Neutrophil (primary cell): ENCODE results near the gene TCF4.

Experiments
- H3K27ac ChIP-seq: fragments of 200-600 bp; sonication (generic); 2 replicates; pipeline ENCODE4 v1.5.1; 2016; ENCODE audit warnings: mild to moderate bottlenecking, moderate library complexity
- H3K27me3 ChIP-seq: fragments of 200-600 bp; sonication (generic); 2 replicates; pipeline ENCODE4 v1.6.0; 2016; ENCODE audit warnings: mild to moderate bottlenecking
- H3K36me3 ChIP-seq: fragments of 200-600 bp; sonication (generic); 2 replicates; pipeline ENCODE4 v1.5.1; 2017
- H3K4me1 ChIP-seq, 2 experiments: fragments of 200-600 bp in 1 of 2; sonication (generic) in 1 of 2; 1 replicate in 1 of 2; 2 replicates in 1 of 2; pipeline versions ENCODE4 v1.5.1 to v1.6.1; 2013 to 2016; ENCODE audit warnings: low read depth in 1 of 2, low read length in 1 of 2, mild to moderate bottlenecking in 1 of 2, moderate library complexity in 1 of 2; ENCODE audit not compliant: control insufficient read depth in 1 of 2, insufficient read depth in 1 of 2
- H3K4me3 ChIP-seq, 2 experiments: fragments of 200-600 bp in 1 of 2; sonication (generic) in 1 of 2; 1 replicate in 1 of 2; 2 replicates in 1 of 2; pipeline ENCODE4 v1.5.1; 2013 to 2016; ENCODE audit warnings: low read depth in 1 of 2, low read length in 1 of 2, mild to moderate bottlenecking in 1 of 2, moderate library complexity in 1 of 2
- H3K9me3 ChIP-seq: fragments of 200-600 bp; sonication (generic); 2 replicates; pipeline ENCODE4 v1.5.1; 2016
- TF ChIP-seq, protein P1 (sequence below): fragments of 200-600 bp; sonication (generic); IDR thresholded peaks from 2 replicates; pipeline ENCODE4 v1.5.1; 2016; ENCODE audit warnings: antibody characterized with exemption

TCF4 gene

DNA sequence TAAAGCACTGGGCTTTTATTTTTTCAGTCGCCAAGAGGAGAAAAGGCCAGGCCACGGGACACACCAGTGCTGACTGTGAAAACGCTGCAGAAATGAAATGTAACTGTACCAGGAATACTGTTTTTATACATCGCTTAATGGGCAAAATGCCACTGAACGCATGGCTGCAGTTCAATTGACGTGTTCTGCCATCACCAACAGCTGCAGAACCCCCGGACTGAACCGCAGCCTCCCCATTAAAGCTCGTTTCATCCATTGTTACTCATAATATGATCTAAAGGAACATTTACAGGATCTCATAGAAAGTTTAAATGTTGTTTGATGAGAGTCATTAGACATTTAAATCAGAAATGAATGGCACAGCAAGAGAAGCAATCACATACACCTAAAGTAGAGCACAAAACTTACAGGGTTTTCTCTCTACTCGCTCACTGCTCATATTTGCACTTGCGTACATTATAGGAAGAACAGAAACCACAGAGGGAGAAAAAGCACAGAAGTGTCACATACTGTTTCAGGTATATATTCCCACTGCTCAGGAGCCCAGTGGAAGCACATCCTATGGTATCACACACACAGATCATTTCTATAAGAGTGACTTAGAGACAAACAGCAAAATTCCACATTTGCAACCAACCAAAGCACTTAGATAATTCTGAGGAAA, 35.3 kb downstream of the TCF4 start:
- H3K36me3 ChIP-seq: no peaks in the 10 kb centered on the region
- no peaks in the 10 kb centered on the region for H3K9me3 ChIP-seq
- H3K27ac ChIP-seq: no peak overlapping the region
- no peak overlapping the region for H3K4me3 ChIP-seq
- H3K27me3 ChIP-seq: no peaks in the 10 kb centered on the region
- TF ChIP-seq, protein P1, sequence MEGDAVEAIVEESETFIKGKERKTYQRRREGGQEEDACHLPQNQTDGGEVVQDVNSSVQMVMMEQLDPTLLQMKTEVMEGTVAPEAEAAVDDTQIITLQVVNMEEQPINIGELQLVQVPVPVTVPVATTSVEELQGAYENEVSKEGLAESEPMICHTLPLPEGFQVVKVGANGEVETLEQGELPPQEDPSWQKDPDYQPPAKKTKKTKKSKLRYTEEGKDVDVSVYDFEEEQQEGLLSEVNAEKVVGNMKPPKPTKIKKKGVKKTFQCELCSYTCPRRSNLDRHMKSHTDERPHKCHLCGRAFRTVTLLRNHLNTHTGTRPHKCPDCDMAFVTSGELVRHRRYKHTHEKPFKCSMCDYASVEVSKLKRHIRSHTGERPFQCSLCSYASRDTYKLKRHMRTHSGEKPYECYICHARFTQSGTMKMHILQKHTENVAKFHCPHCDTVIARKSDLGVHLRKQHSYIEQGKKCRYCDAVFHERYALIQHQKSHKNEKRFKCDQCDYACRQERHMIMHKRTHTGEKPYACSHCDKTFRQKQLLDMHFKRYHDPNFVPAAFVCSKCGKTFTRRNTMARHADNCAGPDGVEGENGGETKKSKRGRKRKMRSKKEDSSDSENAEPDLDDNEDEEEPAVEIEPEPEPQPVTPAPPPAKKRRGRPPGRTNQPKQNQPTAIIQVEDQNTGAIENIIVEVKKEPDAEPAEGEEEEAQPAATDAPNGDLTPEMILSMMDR: no peak
- no peaks in the 10 kb centered on the region for H3K4me1 ChIP-seq

DNA sequence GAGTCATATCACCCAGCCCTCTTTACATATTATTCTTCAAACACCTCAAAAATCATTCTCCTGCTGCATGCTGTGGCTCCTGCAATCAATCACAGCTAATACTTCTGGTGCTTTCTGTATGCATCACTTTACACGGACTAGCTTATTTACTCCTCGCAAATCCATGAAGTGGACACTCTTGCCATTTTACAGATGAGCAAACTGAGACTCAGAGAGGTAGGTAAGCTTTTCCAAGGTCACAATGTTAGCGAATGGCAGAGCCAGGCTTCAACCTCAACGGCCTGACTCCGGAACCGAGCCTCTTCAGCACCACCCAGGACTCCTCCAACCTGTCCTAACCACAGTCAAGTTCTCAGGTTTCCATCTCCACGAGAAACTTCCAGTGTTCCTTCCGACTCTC, 36.8 kb downstream of the TCF4 start:
- Histone ChIP-seq H3K36me3 (no peaks in the 10 kb centered on the region), H3K9me3 (no peaks in the 10 kb centered on the region), H3K4me1 (no peaks in the 10 kb centered on the region), H3K4me3 (no peak overlapping the region), H3K27me3 (no peaks in the 10 kb centered on the region), H3K27ac (no peak overlapping the region)
- TF ChIP-seq, protein P1: no peak

DNA sequence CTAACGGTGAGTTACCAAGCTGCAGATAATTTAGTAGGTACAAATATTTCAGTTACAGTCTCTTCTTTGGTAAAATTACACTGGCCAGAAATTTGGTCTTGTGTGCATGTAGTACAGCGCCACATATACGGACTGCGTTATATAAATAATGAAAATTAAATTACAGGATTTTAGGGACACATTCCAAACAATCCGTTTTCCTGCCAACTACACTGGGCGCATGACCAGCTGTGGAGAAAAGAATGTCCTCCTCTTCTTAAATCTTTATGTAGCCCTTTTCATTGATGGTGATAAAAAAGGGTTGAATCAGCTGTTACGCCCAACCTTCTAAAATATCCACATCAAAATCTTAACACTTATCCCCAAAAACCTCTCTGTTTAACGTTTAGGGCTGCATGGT, 37.5 kb downstream of the TCF4 start:
- Histone ChIP-seq H3K9me3 (no peaks in the 10 kb centered on the region), H3K36me3 (no peaks in the 10 kb centered on the region), H3K27me3 (no peaks in the 10 kb centered on the region), H3K27ac (no peak overlapping the region), H3K4me1 (no peaks in the 10 kb centered on the region), H3K4me3 (no peak overlapping the region)
- TF ChIP-seq, protein P1: no peak

DNA sequence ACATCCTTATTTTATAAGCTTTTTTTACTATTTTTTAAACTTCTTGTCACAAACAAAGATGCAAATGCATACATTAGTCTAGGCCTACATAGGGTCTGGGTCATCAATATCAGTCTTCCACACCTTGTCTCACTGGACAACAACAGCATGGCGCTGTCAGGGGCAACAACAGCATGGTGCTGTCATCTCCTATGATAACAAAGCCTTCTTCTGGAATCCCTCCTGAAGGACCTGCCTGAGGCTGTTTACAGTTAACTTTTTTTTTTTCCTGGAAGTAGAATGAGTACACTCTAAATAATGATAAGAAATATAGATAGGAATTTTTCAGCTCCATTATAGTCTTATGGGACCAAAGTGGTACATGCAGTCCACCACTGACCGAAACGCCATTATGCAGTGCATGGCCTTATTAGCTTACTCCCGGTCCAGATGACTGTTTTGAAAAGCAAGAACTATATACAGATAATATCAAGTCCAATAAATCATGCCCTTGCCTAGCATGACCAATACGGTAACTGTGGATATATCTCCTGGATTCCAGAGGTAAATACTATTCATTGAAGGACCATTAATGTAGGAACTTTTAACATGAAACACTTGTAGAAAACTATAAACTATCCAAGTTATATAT, 38.4 kb downstream of the TCF4 start:
- no peak overlapping the region for H3K27ac ChIP-seq
- TF ChIP-seq, protein P1: no peak
- no peak overlapping the region for H3K4me3 ChIP-seq
- no peaks in the 10 kb centered on the region for H3K27me3 ChIP-seq
- no peaks in the 10 kb centered on the region for H3K36me3 ChIP-seq
- H3K9me3 ChIP-seq: no peaks in the 10 kb centered on the region
- no peaks in the 10 kb centered on the region for H3K4me1 ChIP-seq

DNA sequence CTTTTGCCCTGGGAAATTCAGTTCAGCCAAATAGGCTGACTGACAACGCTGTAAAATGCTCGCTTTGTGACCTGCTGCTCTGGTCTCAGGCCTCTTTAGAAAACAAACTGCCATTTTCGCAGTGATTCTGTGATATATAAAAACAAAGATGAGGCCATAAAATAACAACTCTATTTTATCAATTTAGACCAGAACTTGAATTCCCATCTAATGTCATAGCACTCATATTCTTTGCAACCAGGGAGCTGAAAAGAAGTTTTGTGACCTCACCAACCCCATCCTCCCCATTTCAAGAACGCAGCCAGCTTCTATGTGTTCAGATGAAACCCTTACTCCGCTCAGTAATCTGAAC, 40.3 kb downstream of the TCF4 start:
- Histone ChIP-seq H3K4me1 (no peaks in the 10 kb centered on the region), H3K4me3 (no peak overlapping the region), H3K27me3 (no peaks in the 10 kb centered on the region), H3K36me3 (no peaks in the 10 kb centered on the region), H3K9me3 (no peaks in the 10 kb centered on the region), H3K27ac (no peak overlapping the region)
- TF ChIP-seq, protein P1: no peak
